Endothelial cell of umbilical vein (primary cell): ENCODE results near the gene KAT14. TPM values are rescaled to one million over a fixed set of nuclear protein-coding genes. Genes with fewer than 3 reads are reported as not detected.

Experiments
- BruUV-seq: library from RNA; stranded (reverse); fragments of 400-500 nt; replicated peaks from 2 replicates; lab custom pipeline; 2021; lab: Mats Ljungman, UMichigan
- CTCF ChIA-PET: fragments of 300-600, 350-600 bp; sonication (Branson Sonifier 250); formaldehyde crosslinking; loops from one replicate; lab custom pipeline; 2021; ENCODE audit warnings: antibody characterized with exemption, inconsistent platforms; lab: Charles Lee
- POLR2A ChIA-PET: fragments of 300-600, 350-600 bp; sonication (Branson Sonifier 250); formaldehyde crosslinking; loops from one replicate; lab custom pipeline; 2021; ENCODE audit warnings: antibody characterized with exemption, inconsistent platforms; lab: Charles Lee
- DNase-seq: peaks from one replicate; pipeline ENCODE4 v3.0.0-alpha.2; 2011; ENCODE audit warnings: low read depth, low spot score
- FAIRE-seq: peaks from 2 replicates; lab custom pipeline; 2011; peaks lifted over from hg19 to GRCh38; lab: Jason Lieb, UNC
- H2AFZ ChIP-seq: 2 replicates; pipeline ENCODE4 v1.6.0; 2012; ENCODE audit warnings: low read depth, low read length, control low read depth, inconsistent platforms
- H3K27ac ChIP-seq: 2 replicates; pipeline ENCODE4 v1.5.1; 2011; ENCODE audit warnings: low read depth, mild to moderate bottlenecking, control low read depth, low read length, moderate library complexity; ENCODE audit not compliant: insufficient read depth
- H3K27me3 ChIP-seq, 2 experiments: 2 replicates each; pipeline versions ENCODE4 v1.6.0 to v1.6.1; 2011; ENCODE audit warnings: low read length in 2 of 2, mixed read lengths in 1 of 2; ENCODE audit not compliant: control insufficient read depth in 2 of 2, insufficient read depth in 2 of 2
- H3K36me3 ChIP-seq, 2 experiments: 2 replicates in 1 of 2; 3 replicates in 1 of 2; pipeline ENCODE4 v1.5.1; 2011; ENCODE audit warnings: low read length in 2 of 2, mild to moderate bottlenecking in 1 of 2, moderate library complexity in 1 of 2; ENCODE audit not compliant: control insufficient read depth in 2 of 2, insufficient read depth in 2 of 2; ENCODE audit errors: extremely low read depth in 1 of 2
- H3K4me1 ChIP-seq: 3 replicates; pipeline ENCODE4 v1.5.1; 2011; ENCODE audit warnings: mild to moderate bottlenecking, low read length; ENCODE audit not compliant: control insufficient read depth, insufficient read depth; ENCODE audit errors: extremely low read depth
- H3K4me2 ChIP-seq: 2 replicates; pipeline ENCODE4 v1.6.1; 2011; ENCODE audit warnings: low read length, control low read depth, mixed read lengths; ENCODE audit not compliant: insufficient read depth
- H3K4me3 ChIP-seq, 3 experiments: fragments of 200-600 bp in 1 of 3; sonication (generic), shearing (Covaris generic) in 1 of 3; replicated peaks in 1 of 3; 2 replicates each; pipeline ENCODE4 v1.5.1; 2011 to 2016; ENCODE audit warnings: control low read depth in 3 of 3, low read length in 3 of 3, mild to moderate bottlenecking in 2 of 3, inconsistent platforms in 1 of 3, low read depth in 1 of 3, moderate library complexity in 1 of 3; ENCODE audit not compliant: insufficient read depth in 1 of 3
- H3K79me2 ChIP-seq: 2 replicates; pipeline ENCODE4 v1.6.0; 2012; ENCODE audit warnings: low read length, inconsistent platforms; ENCODE audit not compliant: control insufficient read depth, insufficient read depth
- H3K9ac ChIP-seq: replicated peaks from 2 replicates; pipeline ENCODE3; 2011; ENCODE audit warnings: low read length, control low read depth; ENCODE audit not compliant: insufficient read depth; ENCODE audit errors: extremely low read depth
- H3K9me1 ChIP-seq: replicated peaks from 3 replicates; pipeline ENCODE4 v1.6.0; 2011; ENCODE audit warnings: mild to moderate bottlenecking, low read length; ENCODE audit not compliant: control insufficient read depth, insufficient read depth; ENCODE audit errors: extremely low read depth
- H3K9me3 ChIP-seq: replicated peaks from 2 replicates; pipeline ENCODE4 v1.5.1; 2012; ENCODE audit warnings: low read length, inconsistent platforms; ENCODE audit not compliant: control insufficient read depth, insufficient read depth
- H4K20me1 ChIP-seq: replicated peaks from 2 replicates; pipeline ENCODE3; 2011; ENCODE audit warnings: mild to moderate bottlenecking, low read length; ENCODE audit not compliant: control insufficient read depth, insufficient read depth; ENCODE audit errors: extremely low read depth
- EZH2 ChIP-seq: IDR thresholded peaks from 2 replicates; pipeline ENCODE4 v1.6.1; 2012; ENCODE audit warnings: borderline replicate concordance, low read depth, mild to moderate bottlenecking, moderate library complexity, low read length, inconsistent platforms; ENCODE audit not compliant: severe bottlenecking
- FOS ChIP-seq: IDR thresholded peaks from 2 replicates; pipeline ENCODE4 v1.6.1; 2011; ENCODE audit warnings: mild to moderate bottlenecking, low read length, moderate library complexity, borderline replicate concordance; ENCODE audit not compliant: insufficient read depth
- GATA2 ChIP-seq: IDR thresholded peaks from 2 replicates; pipeline ENCODE4 v1.7.0; 2011; ENCODE audit warnings: low read depth, mild to moderate bottlenecking, moderate library complexity, mixed read lengths, low read length; ENCODE audit not compliant: insufficient read length, insufficient read depth
- JUN ChIP-seq: IDR thresholded peaks from 2 replicates; pipeline ENCODE4 v1.6.1; 2011; ENCODE audit warnings: borderline replicate concordance, low read depth; ENCODE audit not compliant: insufficient read length, insufficient read depth
- MYC ChIP-seq: IDR thresholded peaks from one replicate; pipeline ENCODE4 v1.6.1; 2011; ENCODE audit warnings: mild to moderate bottlenecking, low read depth, low read length
- POLR2A ChIP-seq: IDR thresholded peaks from 2 replicates; pipeline ENCODE4 v1.6.1; 2012; ENCODE audit warnings: low read depth, mild to moderate bottlenecking, control low read depth, low read length
- POLR2AphosphoS5 ChIP-seq: IDR thresholded peaks from 2 replicates; pipeline ENCODE4 v1.6.1; 2012; ENCODE audit warnings: low read depth, mild to moderate bottlenecking, control low read depth, low read length, moderate library complexity; ENCODE audit not compliant: insufficient read depth
- dilution Hi-C: fragments of 300-500 bp; cut with MboI; formaldehyde crosslinking; loops from one replicate; pipeline ENCODE4 v1.15.0; 2019; ENCODE audit warnings: low sequenced_read_pairs; ENCODE audit not compliant: extremely low pct_ligation_motif_present
- intact Hi-C: fragments of 100-400 bp; cut with micrococcal nuclease; formaldehyde crosslinking; loops from one replicate; pipeline ENCODE4 v1.10.0; 2022
- polyA plus RNA-seq, 4 experiments: library from polyadenylated mRNA; depleted of rRNA in 3 of 4; stranded (reverse) in 3 of 4; unstranded in 1 of 4; fragments of >200 nt; gene quantifications; 2 replicates each; pipeline versions ENCODE4 v1.2.1 to v1.2.3, GENCODE V29; 2011 to 2012; ENCODE audit warnings: missing spikeins in 1 of 4
- total RNA-seq: library from RNA; stranded (reverse); gene quantifications from 2 replicates; pipeline ENCODE4 v1.2.3, GENCODE V29; 2021
- TF ChIP-seq, protein P1 (sequence below): IDR thresholded peaks from 2 replicates; pipeline ENCODE4 v1.6.1; 2011; ENCODE audit not compliant: insufficient read depth, insufficient read length
- TF ChIP-seq, protein P2 (sequence below), 2 donors: IDR thresholded peaks; 1 replicate in 1 of 2; 2 replicates in 1 of 2; pipeline ENCODE4 v1.5.1; 2011; ENCODE audit warnings: low read length in 2 of 2, mild to moderate bottlenecking in 2 of 2, moderate library complexity in 2 of 2, control low read depth in 1 of 2, inconsistent platforms in 1 of 2, low read depth in 1 of 2; ENCODE audit not compliant: insufficient read depth in 1 of 2; ENCODE audit errors: extremely low read depth in 1 of 2

The KAT14 gene
- total and polyA plus RNA-seq, 2 donors (not counting 3 experiments of a cell fraction or from before 2014, with no cell fraction given) = 6.7 to 11.7 TPM

DNA sequence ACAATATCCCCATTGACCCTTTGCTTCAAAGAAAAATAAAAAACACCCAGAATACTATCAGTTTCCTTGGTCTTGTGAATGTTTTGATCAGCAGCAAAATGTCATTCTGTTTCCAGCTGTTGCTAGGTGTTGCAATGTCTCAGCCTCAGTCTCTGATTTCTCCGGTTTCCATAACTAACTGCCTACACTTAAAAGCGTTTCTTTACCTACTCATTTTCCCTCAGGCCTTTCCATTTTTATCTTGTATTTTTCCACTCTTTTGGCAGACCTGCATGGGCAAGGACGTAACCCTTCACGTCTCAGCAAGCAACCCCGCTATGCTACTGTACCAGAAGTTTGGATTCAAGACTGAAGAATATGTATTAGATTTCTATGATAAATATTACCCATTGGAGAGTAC, 49.4 kb downstream of the KAT14 start:
- FAIRE-seq (no peak), DNase-seq (no peak)
- Histone ChIP-seq H3K27me3 (no peaks in the 10 kb centered on the region), H3K9me1 (no peaks in the 10 kb centered on the region), H4K20me1 (no peaks in the 10 kb centered on the region), H3K4me2 (no peak overlapping the region), H3K27ac (no peak overlapping the region), H3K9me3 (no peaks in the 10 kb centered on the region), H3K4me1 (no peaks in the 10 kb centered on the region), H3K79me2 (no peaks in the 10 kb centered on the region), H3K36me3 (peaks cover 0 to 13% of the 10 kb centered on the region in 2 experiments), H2AFZ (no peak overlapping the region), H3K9ac (no peak overlapping the region), H3K4me3 (no peak overlapping the region)
- CTCF ChIA-PET = no interaction called here
- dilution Hi-C loops (no loop called here), intact Hi-C loops (no loop called here)
- no TSS peak for BruUV-seq
- POLR2A ChIA-PET = no interaction called here
- TF ChIP-seq JUN (no peak), FOS (no peak), POLR2A (no peak), MYC (no peak), GATA2 (no peak), EZH2 (no peak), POLR2AphosphoS5 (no peak)
- TF ChIP-seq, protein P1, sequence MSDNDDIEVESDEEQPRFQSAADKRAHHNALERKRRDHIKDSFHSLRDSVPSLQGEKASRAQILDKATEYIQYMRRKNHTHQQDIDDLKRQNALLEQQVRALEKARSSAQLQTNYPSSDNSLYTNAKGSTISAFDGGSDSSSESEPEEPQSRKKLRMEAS = no peak
- TF ChIP-seq, protein P2, sequence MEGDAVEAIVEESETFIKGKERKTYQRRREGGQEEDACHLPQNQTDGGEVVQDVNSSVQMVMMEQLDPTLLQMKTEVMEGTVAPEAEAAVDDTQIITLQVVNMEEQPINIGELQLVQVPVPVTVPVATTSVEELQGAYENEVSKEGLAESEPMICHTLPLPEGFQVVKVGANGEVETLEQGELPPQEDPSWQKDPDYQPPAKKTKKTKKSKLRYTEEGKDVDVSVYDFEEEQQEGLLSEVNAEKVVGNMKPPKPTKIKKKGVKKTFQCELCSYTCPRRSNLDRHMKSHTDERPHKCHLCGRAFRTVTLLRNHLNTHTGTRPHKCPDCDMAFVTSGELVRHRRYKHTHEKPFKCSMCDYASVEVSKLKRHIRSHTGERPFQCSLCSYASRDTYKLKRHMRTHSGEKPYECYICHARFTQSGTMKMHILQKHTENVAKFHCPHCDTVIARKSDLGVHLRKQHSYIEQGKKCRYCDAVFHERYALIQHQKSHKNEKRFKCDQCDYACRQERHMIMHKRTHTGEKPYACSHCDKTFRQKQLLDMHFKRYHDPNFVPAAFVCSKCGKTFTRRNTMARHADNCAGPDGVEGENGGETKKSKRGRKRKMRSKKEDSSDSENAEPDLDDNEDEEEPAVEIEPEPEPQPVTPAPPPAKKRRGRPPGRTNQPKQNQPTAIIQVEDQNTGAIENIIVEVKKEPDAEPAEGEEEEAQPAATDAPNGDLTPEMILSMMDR (IDR thresholded peaks at IDR 0.05; ENCODE audit: extremely low read depth in 1 of 2, insufficient read depth in 1 of 2, low read depth in 1 of 2, low read length in 2 of 2) = no peak
